ENCODE results near the gene GFAP. TPM values are rescaled to one million over a fixed set of nuclear protein-coding genes. Genes with fewer than 3 reads are reported as not detected.

The GFAP gene
- total RNA-seq, 2 donors from 2014 or later: 0.62 TPM; not detected in 1

DNA sequence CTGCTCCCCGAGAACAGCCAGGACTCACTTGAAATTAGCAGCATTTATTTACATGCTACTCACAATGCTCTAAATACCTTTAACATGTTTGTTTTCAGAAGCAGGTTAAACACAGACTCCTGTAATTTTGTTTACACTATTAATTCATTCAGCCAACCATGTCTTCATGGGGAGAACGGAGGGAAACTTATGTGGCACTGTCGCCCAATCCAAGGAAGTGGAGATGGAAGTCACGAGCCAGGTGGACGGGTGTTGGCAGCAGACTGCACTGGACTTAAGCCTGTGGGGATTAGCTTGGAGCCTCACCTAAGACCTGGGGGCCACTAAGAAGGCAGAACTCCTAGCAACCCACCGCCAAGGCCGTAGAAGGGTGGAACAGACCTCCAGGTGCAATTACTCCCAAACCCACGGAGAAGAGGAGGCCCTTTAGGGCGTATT lies 8.8 kb upstream of the GFAP start:
- WGBS: 59% methylated on average over 9 of the region's 9 CpGs
- no peak for DNase-seq (ENCODE audit: low spot score)
- intact Hi-C loops (cut with DNase I): no loop called here
- H3K36me3 ChIP-seq: no peaks in the 10 kb centered on the region
- no peak overlapping the region for H3K27ac ChIP-seq
- no peaks in the 10 kb centered on the region for H3K4me1 ChIP-seq (replicated peaks)
- no peaks in the 10 kb centered on the region for H3K9me3 ChIP-seq
- H3K4me3 ChIP-seq: no peak overlapping the region
- TF ChIP-seq, protein P1, sequence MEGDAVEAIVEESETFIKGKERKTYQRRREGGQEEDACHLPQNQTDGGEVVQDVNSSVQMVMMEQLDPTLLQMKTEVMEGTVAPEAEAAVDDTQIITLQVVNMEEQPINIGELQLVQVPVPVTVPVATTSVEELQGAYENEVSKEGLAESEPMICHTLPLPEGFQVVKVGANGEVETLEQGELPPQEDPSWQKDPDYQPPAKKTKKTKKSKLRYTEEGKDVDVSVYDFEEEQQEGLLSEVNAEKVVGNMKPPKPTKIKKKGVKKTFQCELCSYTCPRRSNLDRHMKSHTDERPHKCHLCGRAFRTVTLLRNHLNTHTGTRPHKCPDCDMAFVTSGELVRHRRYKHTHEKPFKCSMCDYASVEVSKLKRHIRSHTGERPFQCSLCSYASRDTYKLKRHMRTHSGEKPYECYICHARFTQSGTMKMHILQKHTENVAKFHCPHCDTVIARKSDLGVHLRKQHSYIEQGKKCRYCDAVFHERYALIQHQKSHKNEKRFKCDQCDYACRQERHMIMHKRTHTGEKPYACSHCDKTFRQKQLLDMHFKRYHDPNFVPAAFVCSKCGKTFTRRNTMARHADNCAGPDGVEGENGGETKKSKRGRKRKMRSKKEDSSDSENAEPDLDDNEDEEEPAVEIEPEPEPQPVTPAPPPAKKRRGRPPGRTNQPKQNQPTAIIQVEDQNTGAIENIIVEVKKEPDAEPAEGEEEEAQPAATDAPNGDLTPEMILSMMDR (IDR thresholded peaks at IDR 0.05): no peak
- TF ChIP-seq POLR2A (IDR thresholded peaks at IDR 0.05) (no peak), POLR2AphosphoS5 (IDR thresholded peaks at IDR 0.05) (peak; percentile 52)
- no peaks in the 10 kb centered on the region for H3K27me3 ChIP-seq (replicated peaks; ENCODE audit: insufficient read depth)

DNA sequence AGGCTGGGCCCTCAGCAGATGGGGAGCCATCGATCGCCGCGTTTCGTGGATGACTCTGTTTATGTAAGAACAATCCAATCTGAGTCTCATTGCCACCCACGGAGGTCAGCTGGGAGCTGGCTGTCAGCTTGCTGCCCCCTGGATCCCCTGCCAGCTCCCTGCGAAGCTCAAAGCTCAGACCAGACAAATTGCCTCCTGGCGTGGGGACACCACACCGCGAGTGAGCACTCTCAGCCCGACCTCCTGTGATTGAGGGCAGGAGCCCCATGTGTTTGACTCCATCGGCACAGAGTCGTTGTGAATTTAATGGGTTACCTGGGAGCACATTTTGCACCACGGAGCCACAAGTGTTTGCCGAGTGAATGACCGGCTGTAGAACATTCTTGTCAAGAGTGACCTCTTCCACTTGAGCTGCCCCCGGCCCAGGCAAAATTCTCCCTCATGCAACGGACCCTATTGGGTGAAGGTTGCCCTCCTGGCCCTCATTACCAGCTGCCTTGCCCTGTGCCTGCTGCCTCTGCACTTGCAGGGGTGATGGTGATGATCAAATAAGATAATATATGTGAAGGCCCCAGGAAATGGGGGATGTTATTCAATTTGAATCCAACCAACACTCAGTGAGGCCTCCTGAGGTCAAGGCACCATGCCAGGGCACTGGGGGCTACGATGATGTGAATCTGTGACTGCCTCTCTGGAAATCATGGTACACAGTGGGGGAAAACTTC lies 7.6 kb upstream of the GFAP start:
- no peaks in the 10 kb centered on the region for H3K9me3 ChIP-seq
- no peaks in the 10 kb centered on the region for H3K4me1 ChIP-seq (replicated peaks)
- TF ChIP-seq POLR2AphosphoS5 (IDR thresholded peaks at IDR 0.05) (no peak), POLR2A (IDR thresholded peaks at IDR 0.05) (no peak)
- TF ChIP-seq, protein P1 (IDR thresholded peaks at IDR 0.05): no peak
- no peaks in the 10 kb centered on the region for H3K27me3 ChIP-seq (replicated peaks; ENCODE audit: insufficient read depth)
- H3K27ac ChIP-seq: no peak overlapping the region
- WGBS: 75% methylated on average over 19 of the region's 19 CpGs
- H3K4me3 ChIP-seq: no peak overlapping the region
- no peak for DNase-seq (ENCODE audit: low spot score)
- intact Hi-C loops (cut with DNase I): no loop called here
- H3K36me3 ChIP-seq: no peaks in the 10 kb centered on the region

DNA sequence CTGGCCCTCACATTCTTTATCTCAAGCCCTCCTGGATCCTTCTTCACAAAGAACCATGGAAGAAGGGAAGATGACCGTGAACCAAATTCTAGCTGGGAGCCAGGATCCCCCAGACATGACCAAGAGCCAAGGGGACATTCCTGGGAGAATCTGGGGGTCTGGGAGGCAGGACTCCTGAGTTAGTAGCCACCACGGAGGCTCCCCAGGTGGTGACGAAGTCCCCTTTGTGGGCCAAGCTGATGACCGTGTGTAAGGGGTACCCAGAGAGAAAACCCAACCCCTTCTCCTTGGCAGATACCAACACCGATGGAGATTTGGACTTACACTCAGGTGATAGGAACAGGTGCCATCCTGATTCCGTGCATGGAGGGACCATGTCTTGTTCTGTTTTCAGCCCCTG lies 6.8 kb upstream of the GFAP start:
- Histone ChIP-seq H3K4me1 (replicated peaks) (no peaks in the 10 kb centered on the region), H3K27me3 (replicated peaks; ENCODE audit: insufficient read depth) (no peaks in the 10 kb centered on the region), H3K4me3 (no peak overlapping the region), H3K36me3 (no peaks in the 10 kb centered on the region), H3K9me3 (no peaks in the 10 kb centered on the region), H3K27ac (no peak overlapping the region)
- no peak for DNase-seq (ENCODE audit: low spot score)
- intact Hi-C loops (cut with DNase I): no loop called here
- WGBS: 91% methylated on average over 6 of the region's 6 CpGs
- TF ChIP-seq, protein P1 (IDR thresholded peaks at IDR 0.05): no peak
- TF ChIP-seq POLR2A (IDR thresholded peaks at IDR 0.05) (no peak), POLR2AphosphoS5 (IDR thresholded peaks at IDR 0.05) (no peak)

DNA sequence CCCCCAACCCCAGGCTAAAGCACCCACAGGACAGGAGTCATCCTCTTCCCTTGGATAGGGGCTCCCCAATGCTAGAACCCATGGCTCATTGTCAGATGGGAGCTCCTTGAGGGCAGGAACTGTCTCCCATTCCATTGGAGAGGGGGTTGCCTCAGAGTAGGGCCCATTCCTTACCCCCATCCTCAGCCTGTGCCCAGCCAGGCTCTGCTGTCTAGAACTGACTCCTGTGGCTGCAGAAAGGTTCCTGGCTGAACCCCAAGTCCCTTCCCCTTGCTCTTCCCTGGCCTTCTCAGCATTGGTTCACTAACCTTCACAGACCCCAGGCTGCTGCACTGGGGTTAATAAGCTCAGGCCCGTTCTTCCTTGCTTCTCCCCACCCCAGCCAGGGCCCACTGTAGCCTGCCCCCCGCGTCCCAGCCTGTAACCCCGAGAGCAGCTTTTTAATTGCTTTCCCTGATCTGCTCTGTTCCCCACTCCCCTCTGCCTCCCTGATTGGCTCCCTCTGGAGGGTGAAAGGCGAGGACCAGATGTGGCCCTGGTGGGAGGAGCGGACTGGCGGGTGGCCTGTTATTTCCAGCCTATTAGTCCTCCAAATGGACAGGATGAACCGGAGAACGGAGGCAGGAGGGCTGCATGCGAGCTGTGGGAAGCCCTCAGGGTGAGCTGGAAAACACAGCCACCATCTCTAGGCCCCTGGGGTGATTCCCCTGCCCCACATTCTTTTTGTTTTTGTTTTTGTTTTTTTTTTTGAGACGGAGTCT lies 6.0 kb upstream of the GFAP start:
- DNase-seq (ENCODE audit: low spot score): no peak

More for the DNA sequence above, 6.0 kb upstream of the GFAP start:
- H3K27ac ChIP-seq: no peak overlapping the region
- H3K27me3 ChIP-seq (replicated peaks; ENCODE audit: insufficient read depth): no peaks in the 10 kb centered on the region
- 79% methylated on average over 11 of the region's 11 CpGs for WGBS
- no peaks in the 10 kb centered on the region for H3K4me1 ChIP-seq (replicated peaks)
- no peaks in the 10 kb centered on the region for H3K36me3 ChIP-seq
- TF ChIP-seq, protein P1 (IDR thresholded peaks at IDR 0.05): no peak
- TF ChIP-seq POLR2AphosphoS5 (IDR thresholded peaks at IDR 0.05): no peak
- TF ChIP-seq POLR2A (IDR thresholded peaks at IDR 0.05): no peak
- intact Hi-C loops (cut with DNase I): loop anchor here (2.0 kb wide), 1 partner anchor 177 kb away; no protein-coding TSS in a partner anchor
- no peak overlapping the region for H3K4me3 ChIP-seq
- no peaks in the 10 kb centered on the region for H3K9me3 ChIP-seq
